DOHH2 (cell line): ENCODE measurements around the gene MICAL3.

ENCODE experiments used
- H3F3A ChIP-seq: fragments of 200-600 bp; sonication (generic), shearing (Covaris generic); 2 replicates; pipeline ENCODE4 v1.6.0; 2016; ENCODE audit warnings: antibody characterized with exemption, mild to moderate bottlenecking; ENCODE audit not compliant: control insufficient read depth, insufficient read depth
- H3K27ac ChIP-seq: fragments of 200-600 bp; sonication (generic); 2 replicates; pipeline ENCODE4 v1.5.1; 2014; ENCODE audit warnings: low read depth, mild to moderate bottlenecking, low read length, moderate library complexity
- H3K27me3 ChIP-seq: fragments of 200-600 bp; sonication (generic); 2 replicates; pipeline ENCODE4 v1.6.1; 2014; ENCODE audit warnings: mild to moderate bottlenecking, low read length, mixed read lengths; ENCODE audit not compliant: control insufficient read depth
- H3K36me3 ChIP-seq: fragments of 200-600 bp; sonication (generic); 2 replicates; pipeline ENCODE4 v1.6.1; 2014; ENCODE audit warnings: mild to moderate bottlenecking, low read length, moderate library complexity, mixed read lengths; ENCODE audit not compliant: control insufficient read depth
- H3K4me1 ChIP-seq: fragments of 200-600 bp; sonication (generic); 2 replicates; pipeline ENCODE4 v1.6.1; 2014; ENCODE audit warnings: mild to moderate bottlenecking, low read length, mixed read lengths; ENCODE audit not compliant: control insufficient read depth
- H3K4me2 ChIP-seq: fragments of 200-600 bp; sonication (generic); 2 replicates; pipeline ENCODE4 v1.6.0; 2014; ENCODE audit warnings: mild to moderate bottlenecking, low read length, moderate library complexity
- H3K4me3 ChIP-seq: fragments of 200-600 bp; sonication (generic); 2 replicates; pipeline ENCODE4 v1.5.1; 2014; ENCODE audit warnings: mild to moderate bottlenecking, low read length, mixed read lengths
- H3K79me2 ChIP-seq: fragments of 200-600 bp; sonication (generic); 2 replicates; pipeline ENCODE4 v1.6.1; 2014; ENCODE audit warnings: mild to moderate bottlenecking, low read length, mixed read lengths; ENCODE audit not compliant: control insufficient read depth
- H3K9me2 ChIP-seq: fragments of 200-600 bp; sonication (generic); replicated peaks from 2 replicates; pipeline ENCODE4 v1.6.1; 2014; ENCODE audit warnings: mild to moderate bottlenecking, low read length, mixed read lengths; ENCODE audit not compliant: control insufficient read depth
- H3K9me3 ChIP-seq: fragments of 200-600 bp; sonication (generic); 2 replicates; pipeline ENCODE4 v1.6.1; 2014; ENCODE audit warnings: antibody characterized with exemption, low read length, mixed read lengths; ENCODE audit not compliant: control insufficient read depth, insufficient read depth
- H4K20me1 ChIP-seq: fragments of 200-600 bp; sonication (generic); 2 replicates; pipeline ENCODE4 v1.6.0; 2014; ENCODE audit warnings: low read depth, mild to moderate bottlenecking, antibody characterized with exemption, low read length, moderate library complexity; ENCODE audit not compliant: control insufficient read depth, insufficient read depth
- EZH2phosphoT487 ChIP-seq: fragments of 200-600 bp; sonication (generic); IDR thresholded peaks from 2 replicates; pipeline ENCODE4 v1.6.1; 2017; ENCODE audit warnings: borderline replicate concordance, mild to moderate bottlenecking, antibody characterized with exemption, low read length, moderate library complexity, mixed read lengths
- TF ChIP-seq, protein P1 (sequence below): fragments of 200-600 bp; sonication (generic); IDR thresholded peaks from one replicate; pipeline ENCODE4 v1.5.1; 2014; ENCODE audit warnings: antibody characterized with exemption, mild to moderate bottlenecking, low read depth, low read length; ENCODE audit not compliant: poor library complexity, severe bottlenecking

The MICAL3 gene

DNA sequence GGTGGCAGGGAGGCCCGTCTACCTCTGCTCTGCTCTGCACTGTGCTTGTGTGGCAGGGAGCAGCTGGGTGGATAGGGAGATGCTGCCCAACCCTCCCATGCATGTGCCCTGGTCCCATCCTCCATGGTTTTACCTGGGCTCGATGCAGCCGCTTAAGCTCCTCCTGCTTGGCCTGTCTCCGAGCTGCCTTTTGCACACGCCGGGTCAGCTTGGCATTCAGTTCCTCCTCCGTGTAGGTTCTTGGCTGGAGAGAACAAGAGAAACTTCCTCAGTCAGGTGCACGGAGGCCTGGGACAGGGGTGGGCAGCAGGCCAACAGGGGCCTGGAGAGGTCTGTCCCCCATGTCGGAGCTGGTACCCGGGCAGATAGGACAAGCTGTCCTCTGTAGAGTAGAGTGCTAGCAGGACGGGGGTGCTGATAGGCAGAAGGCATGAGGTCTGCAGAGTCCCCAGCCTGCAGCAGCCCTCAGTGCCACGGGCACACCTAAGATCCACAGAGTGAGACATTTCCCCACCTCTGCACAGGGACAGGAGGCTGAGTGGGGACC is 213.7 kb downstream of the MICAL3 start:
- Histone ChIP-seq H3K36me3 (peaks cover 43% of the 10 kb centered on the region; the same call in 1 of the 2 replicates), H3K79me2 (no peaks in the 10 kb centered on the region), H3F3A (no peaks in the 10 kb centered on the region), H3K4me1 (no peaks in the 10 kb centered on the region), H4K20me1 (no peaks in the 10 kb centered on the region), H3K9me3 (no peaks in the 10 kb centered on the region), H3K27me3 (no peaks in the 10 kb centered on the region), H3K27ac (no peak overlapping the region), H3K4me2 (no peak overlapping the region), H3K4me3 (no peak overlapping the region), H3K9me2 (no peaks in the 10 kb centered on the region)
- TF ChIP-seq EZH2phosphoT487 = no peak
- TF ChIP-seq, protein P1, sequence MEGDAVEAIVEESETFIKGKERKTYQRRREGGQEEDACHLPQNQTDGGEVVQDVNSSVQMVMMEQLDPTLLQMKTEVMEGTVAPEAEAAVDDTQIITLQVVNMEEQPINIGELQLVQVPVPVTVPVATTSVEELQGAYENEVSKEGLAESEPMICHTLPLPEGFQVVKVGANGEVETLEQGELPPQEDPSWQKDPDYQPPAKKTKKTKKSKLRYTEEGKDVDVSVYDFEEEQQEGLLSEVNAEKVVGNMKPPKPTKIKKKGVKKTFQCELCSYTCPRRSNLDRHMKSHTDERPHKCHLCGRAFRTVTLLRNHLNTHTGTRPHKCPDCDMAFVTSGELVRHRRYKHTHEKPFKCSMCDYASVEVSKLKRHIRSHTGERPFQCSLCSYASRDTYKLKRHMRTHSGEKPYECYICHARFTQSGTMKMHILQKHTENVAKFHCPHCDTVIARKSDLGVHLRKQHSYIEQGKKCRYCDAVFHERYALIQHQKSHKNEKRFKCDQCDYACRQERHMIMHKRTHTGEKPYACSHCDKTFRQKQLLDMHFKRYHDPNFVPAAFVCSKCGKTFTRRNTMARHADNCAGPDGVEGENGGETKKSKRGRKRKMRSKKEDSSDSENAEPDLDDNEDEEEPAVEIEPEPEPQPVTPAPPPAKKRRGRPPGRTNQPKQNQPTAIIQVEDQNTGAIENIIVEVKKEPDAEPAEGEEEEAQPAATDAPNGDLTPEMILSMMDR = no peak

DNA sequence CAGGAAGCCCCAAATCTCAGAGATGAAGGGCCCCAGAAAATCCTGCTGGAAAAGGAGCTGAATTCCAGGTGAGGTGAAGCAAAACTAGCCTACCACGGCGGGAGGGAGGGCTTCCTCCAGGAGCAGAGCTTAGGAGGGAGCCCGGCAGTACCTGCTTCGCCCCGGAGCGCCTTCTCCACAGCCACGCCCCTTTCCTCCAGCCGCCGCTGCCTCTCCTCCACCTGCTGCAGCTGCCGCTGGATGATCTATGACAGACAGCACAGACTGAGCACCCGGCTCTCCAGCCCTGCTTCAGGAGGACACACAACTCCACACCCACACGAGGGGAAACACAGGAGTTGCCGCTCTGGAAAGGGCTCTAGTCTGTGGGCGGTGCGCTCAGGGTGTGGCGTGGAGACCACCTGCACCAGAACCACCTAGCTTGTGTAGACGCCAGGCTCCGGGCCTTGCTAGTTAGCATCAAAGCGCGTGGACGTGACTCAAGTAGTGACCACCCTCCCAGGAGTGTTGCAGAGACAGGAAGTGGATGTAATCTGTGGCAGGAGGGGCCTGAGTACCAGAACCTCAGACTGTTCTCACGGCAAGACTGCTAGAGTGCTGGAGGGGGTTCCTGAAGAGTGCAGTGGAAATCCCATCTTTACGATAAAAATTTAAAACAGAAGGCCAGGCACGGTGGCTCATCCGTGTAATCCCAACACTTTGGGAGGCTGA is 215.5 kb downstream of the MICAL3 start:
- no peak overlapping the region for H3K4me2 ChIP-seq
- no peaks in the 10 kb centered on the region for H3K9me3 ChIP-seq

GRCh38 chr22:17807578-17808410 is 216.6 kb downstream of the MICAL3 start:
- H4K20me1 ChIP-seq = no peaks in the 10 kb centered on the region
- H3K9me2 ChIP-seq = no peaks in the 10 kb centered on the region
- no peaks in the 10 kb centered on the region for H3K79me2 ChIP-seq
- H3K27ac ChIP-seq = no peak overlapping the region
- H3K4me1 ChIP-seq = no peaks in the 10 kb centered on the region
- no peak for TF ChIP-seq EZH2phosphoT487
- TF ChIP-seq, protein P1 = no peak
- no peaks in the 10 kb centered on the region for H3F3A ChIP-seq
- H3K27me3 ChIP-seq = no peaks in the 10 kb centered on the region
- no peak overlapping the region for H3K4me3 ChIP-seq
- H3K9me3 ChIP-seq = no peaks in the 10 kb centered on the region
- no peak overlapping the region for H3K4me2 ChIP-seq
- H3K36me3 ChIP-seq = peaks cover 32% of the 10 kb centered on the region; the same call in 1 of the 2 replicates

More for the DNA sequence above, 215.5 kb downstream of the MICAL3 start:
- Histone ChIP-seq H4K20me1 (no peaks in the 10 kb centered on the region), H3K27ac (no peak overlapping the region), H3K79me2 (no peaks in the 10 kb centered on the region), H3F3A (no peaks in the 10 kb centered on the region), H3K9me2 (no peaks in the 10 kb centered on the region), H3K4me1 (no peaks in the 10 kb centered on the region), H3K4me3 (no peak overlapping the region), H3K27me3 (no peaks in the 10 kb centered on the region), H3K36me3 (peaks cover 40% of the 10 kb centered on the region; the same call in 1 of the 2 replicates)
- TF ChIP-seq, protein P1 = no peak
- no peak for TF ChIP-seq EZH2phosphoT487
